GM12872 (cell line): ENCODE data around the gene ATP6V0E1.

Experiments used
- TF ChIP-seq, protein P1 (sequence below): IDR thresholded peaks from 3 replicates; pipeline ENCODE4 v1.5.1; 2011; ENCODE audit warnings: low read depth, mild to moderate bottlenecking, low read length, moderate library complexity; ENCODE audit not compliant: insufficient read depth

Gene ATP6V0E1

DNA sequence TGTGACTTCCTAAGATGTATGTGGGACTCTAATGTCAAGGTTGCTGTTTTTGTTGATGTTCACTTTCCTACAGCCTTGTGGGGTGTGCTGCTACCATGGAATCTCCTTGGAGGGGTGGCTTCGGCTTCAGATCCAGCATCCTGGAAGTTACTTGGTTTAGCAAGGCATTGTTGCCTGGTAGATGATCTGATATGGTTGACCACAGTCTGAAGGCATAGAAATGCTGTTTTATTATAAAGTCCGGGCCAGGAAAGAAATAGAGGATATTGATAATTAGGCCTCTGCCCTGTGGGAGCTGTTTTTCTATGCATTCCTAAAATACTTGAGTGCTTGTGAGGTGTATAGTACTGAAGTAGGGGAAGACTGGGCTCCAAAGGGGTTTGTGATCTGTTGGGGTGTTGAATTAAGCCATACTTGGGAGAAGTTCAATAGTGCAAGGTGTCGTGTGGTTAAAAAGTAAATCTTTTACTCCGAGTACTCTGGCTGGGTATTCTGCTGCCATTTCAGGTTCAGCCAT lies 45.3 kb downstream of the ATP6V0E1 start:
- TF ChIP-seq, protein P1, sequence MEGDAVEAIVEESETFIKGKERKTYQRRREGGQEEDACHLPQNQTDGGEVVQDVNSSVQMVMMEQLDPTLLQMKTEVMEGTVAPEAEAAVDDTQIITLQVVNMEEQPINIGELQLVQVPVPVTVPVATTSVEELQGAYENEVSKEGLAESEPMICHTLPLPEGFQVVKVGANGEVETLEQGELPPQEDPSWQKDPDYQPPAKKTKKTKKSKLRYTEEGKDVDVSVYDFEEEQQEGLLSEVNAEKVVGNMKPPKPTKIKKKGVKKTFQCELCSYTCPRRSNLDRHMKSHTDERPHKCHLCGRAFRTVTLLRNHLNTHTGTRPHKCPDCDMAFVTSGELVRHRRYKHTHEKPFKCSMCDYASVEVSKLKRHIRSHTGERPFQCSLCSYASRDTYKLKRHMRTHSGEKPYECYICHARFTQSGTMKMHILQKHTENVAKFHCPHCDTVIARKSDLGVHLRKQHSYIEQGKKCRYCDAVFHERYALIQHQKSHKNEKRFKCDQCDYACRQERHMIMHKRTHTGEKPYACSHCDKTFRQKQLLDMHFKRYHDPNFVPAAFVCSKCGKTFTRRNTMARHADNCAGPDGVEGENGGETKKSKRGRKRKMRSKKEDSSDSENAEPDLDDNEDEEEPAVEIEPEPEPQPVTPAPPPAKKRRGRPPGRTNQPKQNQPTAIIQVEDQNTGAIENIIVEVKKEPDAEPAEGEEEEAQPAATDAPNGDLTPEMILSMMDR = no peak

DNA sequence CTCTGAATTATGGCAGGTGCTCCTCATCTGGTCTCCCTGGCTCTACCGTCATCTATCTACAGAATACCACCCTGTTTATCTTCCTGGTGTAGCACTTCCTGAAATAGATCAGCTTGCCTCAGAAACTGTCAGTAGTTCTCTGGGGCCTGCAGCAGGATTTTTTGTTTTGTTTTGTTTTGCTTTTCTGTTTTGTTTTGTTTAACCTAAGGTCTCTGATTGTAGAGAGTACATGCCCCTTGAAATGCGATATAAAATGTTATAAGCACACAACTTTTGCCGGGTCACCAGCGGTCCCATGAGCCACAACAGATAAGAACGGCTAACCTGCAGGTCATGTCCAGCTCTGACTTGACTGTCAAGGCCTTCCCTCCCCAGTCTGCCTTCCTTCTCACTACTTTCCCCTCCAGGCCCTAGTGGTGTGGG lies 45.9 kb downstream of the ATP6V0E1 start:
- TF ChIP-seq, protein P1 = no peak

DNA sequence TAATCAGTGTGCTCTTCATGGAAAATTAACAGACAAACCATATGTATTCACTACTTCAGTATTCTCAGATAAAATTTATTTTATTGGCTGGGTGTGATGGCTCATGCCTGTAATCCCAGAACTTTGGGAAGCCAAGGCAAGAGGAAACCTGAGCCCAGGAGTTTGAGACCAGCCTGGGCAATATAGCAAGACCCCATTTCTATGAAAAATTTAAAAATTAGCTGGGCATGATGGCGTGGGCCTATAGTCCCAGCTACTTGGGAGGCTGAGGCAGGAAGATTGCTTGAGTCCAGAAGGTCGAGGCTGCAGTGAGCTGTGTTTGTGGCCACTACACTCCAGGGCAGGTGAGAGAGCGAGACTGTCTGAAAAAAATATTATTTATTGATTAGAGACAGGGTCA lies 49.2 kb downstream of the ATP6V0E1 start:
- TF ChIP-seq, protein P1 = no peak

DNA sequence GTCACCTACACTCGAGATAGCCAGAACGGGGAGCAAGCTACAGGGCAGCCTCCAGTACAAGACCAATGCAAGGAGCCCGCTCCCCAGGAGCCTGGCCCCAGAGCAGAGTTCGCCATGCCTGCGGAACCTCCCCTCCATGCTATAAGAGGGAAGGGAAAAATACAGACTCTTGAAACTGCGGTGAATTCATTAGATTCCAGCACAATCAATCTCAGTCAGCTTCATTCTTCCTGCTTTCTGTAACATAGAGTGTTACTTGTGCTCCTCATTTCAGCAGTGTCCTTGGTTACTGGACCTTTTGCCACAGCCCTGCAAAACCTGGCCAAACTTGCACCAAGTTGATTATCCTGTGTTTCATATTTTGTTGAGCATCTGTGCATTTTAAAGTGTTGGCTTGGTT lies 50.4 kb downstream of the ATP6V0E1 start:
- TF ChIP-seq, protein P1 = no peak

DNA sequence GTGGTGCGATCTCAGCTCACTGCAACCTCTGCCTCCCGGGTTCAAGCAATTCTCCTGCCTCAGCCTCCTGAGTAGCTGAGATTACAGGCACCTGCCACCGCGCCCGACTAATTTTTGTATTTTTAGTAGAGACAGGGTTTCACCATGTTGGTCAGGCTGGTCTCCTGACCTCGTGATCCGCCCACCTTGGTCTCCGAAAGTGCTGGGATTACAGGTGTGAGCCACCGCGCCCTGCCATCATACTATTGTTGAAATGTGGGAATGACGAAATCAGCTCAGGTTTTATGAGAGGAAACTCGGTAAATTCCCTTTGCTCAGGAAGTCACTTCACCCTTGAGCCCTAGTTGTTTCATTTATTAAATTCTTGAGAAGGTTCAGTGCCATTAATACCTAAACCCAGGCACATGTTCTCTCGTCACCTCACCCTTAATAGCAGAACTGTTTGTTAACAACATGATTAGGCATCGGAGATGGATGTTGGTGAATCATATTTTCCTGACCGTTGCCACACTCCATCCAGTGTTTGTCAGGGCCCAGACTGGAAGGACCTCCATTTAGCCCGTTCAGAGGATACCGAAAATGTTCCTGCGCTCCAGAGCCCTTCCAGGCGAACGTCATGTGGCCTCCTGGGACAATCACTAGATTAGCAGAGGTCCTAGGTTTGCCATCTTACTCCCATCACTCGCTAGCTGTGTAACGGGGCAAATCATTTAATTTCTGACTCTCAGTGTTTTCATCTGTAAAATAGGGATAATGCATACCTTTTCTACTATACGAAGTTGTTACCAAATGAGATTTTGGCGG lies 52.5 kb downstream of the ATP6V0E1 start:
- TF ChIP-seq, protein P1 = no peak

DNA sequence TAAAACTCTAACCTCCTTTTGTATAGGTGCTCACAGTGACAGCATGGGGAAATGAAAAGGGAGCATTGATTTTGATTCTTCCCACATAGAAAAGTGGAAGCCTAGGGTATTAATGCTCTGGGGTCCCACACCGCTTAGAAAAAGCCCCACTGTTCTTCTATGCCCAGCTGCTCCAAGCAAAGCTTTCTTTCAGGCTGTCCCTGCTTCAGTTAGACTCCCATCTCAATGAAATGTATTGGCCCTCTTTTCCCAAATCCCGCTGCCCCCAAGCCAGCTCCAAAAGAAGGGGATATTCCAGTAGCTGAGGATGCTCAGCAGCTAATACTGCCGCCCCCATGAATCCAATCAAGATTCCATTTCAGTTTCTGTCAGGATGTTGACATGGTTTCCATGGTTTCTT lies 55.6 kb downstream of the ATP6V0E1 start:
- TF ChIP-seq, protein P1 = no peak

DNA sequence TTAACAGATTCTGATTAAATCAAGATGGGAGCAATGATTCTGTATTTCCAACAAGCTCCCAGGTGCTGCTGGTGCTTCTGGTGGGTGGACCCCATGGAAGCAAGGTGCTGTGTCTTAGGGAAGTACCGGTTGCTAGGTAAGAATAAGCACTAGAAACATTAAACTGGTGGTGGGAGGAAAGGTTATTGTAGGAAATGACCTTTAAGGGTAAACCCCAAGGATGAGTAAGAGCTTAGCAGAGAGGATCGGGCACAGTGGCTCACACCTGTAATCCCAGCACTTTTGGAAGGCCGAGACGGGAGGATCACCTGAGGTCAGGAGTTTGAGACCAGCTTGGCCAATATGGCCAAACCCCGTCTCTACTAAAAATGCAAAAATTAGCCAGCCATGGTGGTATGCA lies 56.4 kb downstream of the ATP6V0E1 start:
- TF ChIP-seq, protein P1 = no peak
